Retinal pigment epithelial cell (primary cell): ENCODE measurements around the gene SCUBE1.

Source experiments
- DNase-seq: peaks from one replicate; pipeline ENCODE4 v3.0.0-alpha.2; 2010; ENCODE audit warnings: low read depth
- H3K4me3 ChIP-seq: 2 replicates; pipeline ENCODE4 v1.5.1; 2011; ENCODE audit warnings: mild to moderate bottlenecking, low read length, control low read depth, moderate library complexity
- TF ChIP-seq, protein P1 (sequence below): conservative IDR thresholded peaks from 2 replicates; pipeline ENCODE4 v1.5.1; 2011; ENCODE audit warnings: low read depth, low read length, control low read depth, inconsistent platforms

Gene SCUBE1

GRCh38 chr22:43317239-43317638, 25.9 kb downstream of the SCUBE1 start:
- TF ChIP-seq, protein P1, sequence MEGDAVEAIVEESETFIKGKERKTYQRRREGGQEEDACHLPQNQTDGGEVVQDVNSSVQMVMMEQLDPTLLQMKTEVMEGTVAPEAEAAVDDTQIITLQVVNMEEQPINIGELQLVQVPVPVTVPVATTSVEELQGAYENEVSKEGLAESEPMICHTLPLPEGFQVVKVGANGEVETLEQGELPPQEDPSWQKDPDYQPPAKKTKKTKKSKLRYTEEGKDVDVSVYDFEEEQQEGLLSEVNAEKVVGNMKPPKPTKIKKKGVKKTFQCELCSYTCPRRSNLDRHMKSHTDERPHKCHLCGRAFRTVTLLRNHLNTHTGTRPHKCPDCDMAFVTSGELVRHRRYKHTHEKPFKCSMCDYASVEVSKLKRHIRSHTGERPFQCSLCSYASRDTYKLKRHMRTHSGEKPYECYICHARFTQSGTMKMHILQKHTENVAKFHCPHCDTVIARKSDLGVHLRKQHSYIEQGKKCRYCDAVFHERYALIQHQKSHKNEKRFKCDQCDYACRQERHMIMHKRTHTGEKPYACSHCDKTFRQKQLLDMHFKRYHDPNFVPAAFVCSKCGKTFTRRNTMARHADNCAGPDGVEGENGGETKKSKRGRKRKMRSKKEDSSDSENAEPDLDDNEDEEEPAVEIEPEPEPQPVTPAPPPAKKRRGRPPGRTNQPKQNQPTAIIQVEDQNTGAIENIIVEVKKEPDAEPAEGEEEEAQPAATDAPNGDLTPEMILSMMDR: no peak
- H3K4me3 ChIP-seq: no peak overlapping the region
- no peak for DNase-seq

- TF ChIP-seq, protein P1: no peak
- H3K4me3 ChIP-seq: no peak overlapping the region
- DNase-seq: peak; percentile 45
Observed at GRCh38 chr22:43315687-43316217, 27.4 kb downstream of the SCUBE1 start.

- DNase-seq: no peak
- TF ChIP-seq, protein P1: no peak
- no peak overlapping the region for H3K4me3 ChIP-seq
Observed at GRCh38 chr22:43314611-43315010, 28.6 kb downstream of the SCUBE1 start.

DNA sequence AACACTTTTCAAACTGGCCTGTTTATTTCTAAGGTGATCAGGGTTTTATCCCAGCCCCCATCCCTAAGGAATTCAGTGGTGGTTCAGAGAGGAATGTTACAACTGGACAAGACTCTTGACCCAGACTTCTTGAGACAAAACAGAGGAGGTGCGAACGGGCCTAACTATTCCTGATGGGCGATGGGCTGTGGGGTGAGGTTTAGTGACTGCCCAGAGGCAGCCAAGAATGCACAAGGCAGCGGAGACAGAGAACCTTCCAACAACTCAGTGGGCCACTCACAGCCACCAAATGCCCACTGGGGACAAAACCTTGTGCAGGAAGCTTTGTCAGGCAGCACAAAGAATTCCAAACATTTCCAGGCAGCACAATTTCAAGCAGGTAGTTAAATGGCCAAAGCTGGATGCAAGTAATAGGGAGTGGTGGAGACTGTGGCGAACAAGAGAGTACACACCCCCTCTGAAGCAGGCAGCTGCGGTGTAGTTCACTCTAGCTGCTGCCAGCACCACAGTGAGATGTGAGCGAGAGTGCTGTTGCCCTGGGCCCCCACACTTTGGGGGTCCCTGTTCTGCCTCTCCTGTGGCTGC, 29.2 kb downstream of the SCUBE1 start:
- DNase-seq: peak; percentile 38
- no peak overlapping the region for H3K4me3 ChIP-seq
- TF ChIP-seq, protein P1: no peak

DNA sequence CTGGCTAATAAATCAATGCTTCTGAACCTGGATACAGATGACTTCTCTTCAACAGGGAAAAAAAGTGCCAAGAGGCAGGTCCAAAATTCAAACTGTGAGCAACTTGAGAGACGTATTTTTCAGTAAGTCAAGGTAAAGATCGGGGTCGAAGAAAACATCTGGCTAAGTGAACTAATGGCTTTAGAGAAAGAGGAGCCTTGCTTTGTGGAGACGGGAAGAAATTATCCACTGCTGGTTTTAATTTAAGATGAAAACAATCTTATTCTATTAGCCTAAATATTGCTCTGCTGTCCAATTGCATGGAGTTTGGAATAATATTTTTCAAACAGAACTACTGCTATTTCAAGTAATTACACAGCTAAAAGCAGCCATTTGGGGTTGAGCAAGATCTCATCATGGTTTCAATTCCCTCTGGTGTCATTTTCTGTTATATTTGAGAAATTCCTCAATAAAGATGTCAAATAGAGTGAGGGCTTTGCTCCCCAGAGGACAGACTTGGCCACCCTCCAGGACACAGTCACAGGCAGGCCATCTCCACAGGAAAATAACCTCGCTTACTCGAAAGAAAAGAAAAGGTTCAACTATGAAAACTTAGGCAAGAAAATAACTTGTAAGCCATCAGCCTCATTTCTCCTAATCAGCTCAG, 29.8 kb downstream of the SCUBE1 start:
- no peak for DNase-seq
- TF ChIP-seq, protein P1: no peak
- H3K4me3 ChIP-seq: no peak overlapping the region

GRCh38 chr22:43312608-43313007, 30.6 kb downstream of the SCUBE1 start:
- H3K4me3 ChIP-seq: no peak overlapping the region
- TF ChIP-seq, protein P1: no peak
- no peak for DNase-seq

GRCh38 chr22:43310798-43311197, 32.4 kb downstream of the SCUBE1 start:
- no peak overlapping the region for H3K4me3 ChIP-seq
- no peak for DNase-seq
- TF ChIP-seq, protein P1: no peak
